T follicular helper cell (primary cell): Measurements from ENCODE around the gene ENPP4.
"Not testable (repeated sequence)": the region's sequence is repeated elsewhere in the genome, so short reads cannot be mapped to it uniquely, and the experiment has no call there.

ENCODE experiments used
- DNase-seq: peaks from one replicate; pipeline ENCODE4 v3.0.0-alpha.2; 2020; ENCODE audit warnings: low read depth

The ENPP4 gene

GRCh38 chr6:46130666-46131065, 877 bp downstream of the ENPP4 start:
- no peak for DNase-seq

- DNase-seq: not testable (repeated sequence)
Observed at GRCh38 chr6:46131291-46131690, 1.5 kb downstream of the ENPP4 start.

- no peak for DNase-seq
Observed at GRCh38 chr6:46134216-46134615, 4.4 kb downstream of the ENPP4 start.

GRCh38 chr6:46135176-46135575, 5.4 kb downstream of the ENPP4 start:
- DNase-seq: no peak

- DNase-seq: no peak
Observed at GRCh38 chr6:46136831-46137230, 7.0 kb downstream of the ENPP4 start.

GRCh38 chr6:46137387-46137786, 7.6 kb downstream of the ENPP4 start:
- DNase-seq: no peak

- no peak for DNase-seq
Observed at GRCh38 chr6:46138281-46138680, 8.5 kb downstream of the ENPP4 start.

- no peak for DNase-seq
Observed at GRCh38 chr6:46144270-46144669, 14.5 kb downstream of the ENPP4 start.

- not testable (repeated sequence) for DNase-seq
Observed at GRCh38 chr6:46149066-46149465, 19.3 kb downstream of the ENPP4 start.

- DNase-seq: no peak
Observed at GRCh38 chr6:46156701-46157100, 26.9 kb downstream of the ENPP4 start.

- no peak for DNase-seq
Observed at GRCh38 chr6:46159229-46159628, 29.4 kb downstream of the ENPP4 start.

GRCh38 chr6:46160102-46160501, 30.3 kb downstream of the ENPP4 start:
- no peak for DNase-seq

- DNase-seq: peak; percentile 28
Observed at GRCh38 chr6:46170357-46171289, 40.8 kb downstream of the ENPP4 start, which contains the start of gene ENPP5. Gene ENPP5, minus strand, starts transcription at chr6:46170980. Its CDS starts 2,718 bp downstream, at chr6:46168262.

- no peak for DNase-seq
Observed at GRCh38 chr6:46172176-46172575, 42.4 kb downstream of the ENPP4 start.

- DNase-seq: no peak
Observed at GRCh38 chr6:46174904-46175303, 45.1 kb downstream of the ENPP4 start.

- DNase-seq: no peak
Observed at GRCh38 chr6:46175446-46175845, 45.7 kb downstream of the ENPP4 start.

- DNase-seq: no peak
Observed at GRCh38 chr6:46175976-46176375, 46.2 kb downstream of the ENPP4 start.

GRCh38 chr6:46184114-46184513, 54.3 kb downstream of the ENPP4 start:
- DNase-seq: no peak

GRCh38 chr6:46186583-46186982, 56.8 kb downstream of the ENPP4 start:
- DNase-seq: no peak

- no peak for DNase-seq
Observed at GRCh38 chr6:46189726-46190125, 59.9 kb downstream of the ENPP4 start.

- no peak for DNase-seq
Observed at GRCh38 chr6:46190889-46191288, 61.1 kb downstream of the ENPP4 start.

- DNase-seq: no peak
Observed at GRCh38 chr6:46191961-46192360, 62.2 kb downstream of the ENPP4 start.
